CD4-positive, CD25-positive, alpha-beta regulatory T cell (primary cell): ENCODE measurements around the gene CORO1C. TPM values are rescaled to one million over a fixed set of nuclear protein-coding genes. Genes with fewer than 3 reads are reported as not detected.

Experiments
- ATAC-seq, 2 donors: fragments of 150-1000 bp; cut with Tn5 transposase; one replicate each; pipeline ENCODE4 v1.10.0; 2021; ENCODE audit warnings: low read depth in 2 of 2, moderate number of reproducible peaks in 2 of 2, moderate library complexity in 1 of 2
- DNase-seq, 3 donors: peaks; one replicate each; pipeline versions ENCODE4 v3.0.0 to v3.0.0-alpha.2; 2012 to 2022; ENCODE audit warnings: mixed read lengths in 1 of 3
- H3K27ac ChIP-seq: one replicate; pipeline ENCODE4 v1.7.0; 2013; ENCODE audit warnings: mild to moderate bottlenecking, low read length; ENCODE audit not compliant: insufficient read depth, poor library complexity, severe bottlenecking
- H3K27me3 ChIP-seq: one replicate; pipeline ENCODE4 v1.7.0; 2013; ENCODE audit warnings: low read length; ENCODE audit not compliant: control insufficient read depth, insufficient read depth
- H3K36me3 ChIP-seq: one replicate; pipeline ENCODE4 v1.7.0; 2013; ENCODE audit warnings: mild to moderate bottlenecking, low read length, moderate library complexity; ENCODE audit not compliant: control insufficient read depth, insufficient read depth
- H3K4me1 ChIP-seq: 2 replicates; pipeline ENCODE4 v1.7.0; 2013; ENCODE audit warnings: mild to moderate bottlenecking, low read length; ENCODE audit not compliant: insufficient read depth, control insufficient read depth, poor library complexity, severe bottlenecking
- H3K4me3 ChIP-seq: one replicate; pipeline ENCODE4 v1.7.0; 2013; ENCODE audit warnings: low read depth, mild to moderate bottlenecking, low read length, moderate library complexity
- H3K9me3 ChIP-seq, 2 experiments: 1 replicate in 1 of 2; 2 replicates in 1 of 2; pipeline ENCODE4 v1.7.0; 2013; ENCODE audit warnings: low read length in 2 of 2, mild to moderate bottlenecking in 1 of 2, moderate library complexity in 1 of 2; ENCODE audit not compliant: control insufficient read depth in 2 of 2
- H3K27ac Mint-ChIP-seq, 3 donors: one replicate each; pipeline ENCODE4 v1.8.0; 2020 to 2022; ENCODE audit warnings: mild to moderate bottlenecking in 3 of 3, mixed read lengths in 3 of 3, moderate library complexity in 2 of 3
- H3K27me3 Mint-ChIP-seq: one replicate; pipeline ENCODE4 v1.8.0; 2022; ENCODE audit warnings: mild to moderate bottlenecking, mixed read lengths
- H3K36me3 Mint-ChIP-seq: one replicate; pipeline ENCODE4 v1.8.0; 2020; ENCODE audit warnings: mixed read lengths
- H3K4me1 Mint-ChIP-seq, 4 donors: one replicate each; pipeline ENCODE4 v1.8.0; 2020 to 2022; ENCODE audit warnings: mixed read lengths in 4 of 4, mild to moderate bottlenecking in 1 of 4
- H3K4me3 Mint-ChIP-seq, 4 donors: one replicate each; pipeline ENCODE4 v1.8.0; 2020 to 2022; ENCODE audit warnings: mild to moderate bottlenecking in 4 of 4, mixed read lengths in 4 of 4, moderate library complexity in 3 of 4
- H3K9me3 Mint-ChIP-seq, 7 donors: one replicate each; pipeline ENCODE4 v1.8.0; 2020 to 2022; ENCODE audit warnings: mixed read lengths in 7 of 7, mild to moderate bottlenecking in 3 of 7, moderate library complexity in 2 of 7
- polyA plus RNA-seq, 4 donors: library from polyadenylated mRNA; unstranded; fragments of 300-500 nt; fragmentation: Illumina TruSeq; gene quantifications; one replicate each; pipeline ENCODE4 v1.2.3, GENCODE V29; 2021
- total RNA-seq: library from RNA; stranded (reverse); gene quantifications from one replicate; pipeline ENCODE4 v1.2.3, GENCODE V29; 2022

CORO1C gene
- total and polyA plus RNA-seq, 5 donors from 2014 or later, result 9.4 to 22.8 (median 21.2) TPM

DNA sequence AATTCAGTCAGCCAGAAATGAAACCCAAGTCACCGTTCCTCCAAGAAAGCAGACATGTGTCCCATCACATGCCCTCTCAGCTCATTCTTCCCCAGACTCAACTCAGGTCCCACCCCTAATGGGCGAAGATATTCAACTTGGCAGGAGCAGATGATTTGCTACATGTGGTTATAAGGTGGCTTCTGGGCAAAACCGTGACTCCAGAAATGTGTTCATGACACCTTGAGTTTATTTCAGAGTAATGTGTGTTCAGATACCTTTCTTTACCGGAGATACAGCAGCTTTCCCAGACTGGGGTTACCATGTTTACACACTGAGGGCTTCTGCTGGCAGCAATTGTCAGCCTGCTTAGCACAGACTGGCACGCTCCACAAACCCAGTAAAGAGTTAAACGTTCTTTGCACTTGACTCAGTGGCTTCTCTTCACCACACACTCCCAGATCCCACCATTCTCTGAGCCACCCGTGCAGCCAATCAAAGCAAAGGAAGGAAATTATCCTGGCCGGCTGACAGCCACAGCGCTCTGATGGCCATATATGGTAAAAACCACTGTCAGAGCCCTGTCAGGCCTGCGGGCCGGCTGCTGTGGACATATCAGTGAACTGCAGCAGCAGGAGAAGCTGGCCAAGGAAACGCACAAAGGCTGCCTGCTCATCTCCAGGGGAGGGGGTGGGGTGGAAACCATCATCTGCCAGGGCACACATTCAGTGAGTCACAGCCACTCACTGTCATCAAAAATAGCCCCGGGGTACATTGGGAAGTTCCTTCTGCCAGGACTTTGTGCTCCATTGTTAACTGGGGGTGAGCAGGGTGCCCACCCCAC is 39.9 kb downstream of the CORO1C start:
- DNase-seq (peak; percentile 39 to 83 (median 44)), ATAC-seq (peak; percentile 85 to 86)
- H3K9me3 Mint-ChIP-seq, result no peaks in the 10 kb centered on the region
- H3K36me3 Mint-ChIP-seq, result peaks cover 3% of the 10 kb centered on the region
- peak overlapping the region; percentile 40 to 89 (median 81) for H3K27ac Mint-ChIP-seq
- H3K4me1 ChIP-seq, result peaks cover 34% of the 10 kb centered on the region
- H3K27ac ChIP-seq, result peak overlapping the region; percentile 66
- no peaks in the 10 kb centered on the region for H3K27me3 ChIP-seq
- no peaks in the 10 kb centered on the region for H3K36me3 ChIP-seq
- H3K4me3 Mint-ChIP-seq, result peak overlapping the region; percentile 58 to 85 (median 80)
- H3K9me3 ChIP-seq, result no peaks in the 10 kb centered on the region
- no peaks in the 10 kb centered on the region for H3K27me3 Mint-ChIP-seq
- peaks cover 23 to 53% (median 43%) of the 10 kb centered on the region in 4 donors for H3K4me1 Mint-ChIP-seq
- peak overlapping the region; percentile 79 for H3K4me3 ChIP-seq

DNA sequence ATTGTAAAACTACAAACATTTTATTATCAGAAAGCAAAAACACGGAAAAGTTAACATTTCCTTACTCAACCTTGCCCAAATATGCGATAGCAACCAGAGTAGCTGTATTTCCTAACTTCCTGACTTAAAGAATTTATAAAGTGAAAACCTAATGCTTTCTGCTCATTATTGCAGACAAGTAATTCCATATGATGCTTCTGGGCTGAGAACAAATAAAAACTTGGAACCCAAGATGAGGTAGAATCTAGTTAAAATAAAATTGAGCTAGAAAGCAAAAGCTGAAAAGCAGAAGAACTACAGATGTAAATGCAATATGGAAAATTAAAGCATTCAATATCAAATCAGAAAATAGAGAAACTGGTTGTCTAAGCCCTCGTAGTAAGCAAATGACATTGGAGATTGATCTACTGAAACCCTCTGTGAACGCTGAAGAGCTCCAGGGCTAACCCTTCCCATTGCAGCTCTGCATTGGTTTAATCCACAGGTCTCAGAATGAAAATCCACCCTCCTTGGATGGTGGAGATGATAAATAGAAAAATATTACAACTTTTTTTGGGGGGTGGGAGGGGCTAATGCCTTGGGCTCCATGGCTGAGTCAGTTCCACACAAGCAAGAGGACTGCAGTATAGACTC is 40.7 kb downstream of the CORO1C start:
- H3K27me3 Mint-ChIP-seq, result no peaks in the 10 kb centered on the region
- H3K36me3 Mint-ChIP-seq, result peaks cover 3% of the 10 kb centered on the region
- H3K4me3 Mint-ChIP-seq, result peak overlapping the region; percentile 58 to 85 (median 80)
- no peaks in the 10 kb centered on the region for H3K36me3 ChIP-seq
- H3K9me3 Mint-ChIP-seq, result no peaks in the 10 kb centered on the region
- no peaks in the 10 kb centered on the region for H3K27me3 ChIP-seq
- H3K27ac Mint-ChIP-seq, result peak overlapping the region; percentile 40 to 89 (median 81)
- no peaks in the 10 kb centered on the region for H3K9me3 ChIP-seq
- H3K4me1 Mint-ChIP-seq, result peaks cover 28 to 59% (median 46%) of the 10 kb centered on the region in 4 donors
- no peak for DNase-seq
- peaks cover 39% of the 10 kb centered on the region for H3K4me1 ChIP-seq
- peak overlapping the region; percentile 66 for H3K27ac ChIP-seq
- H3K4me3 ChIP-seq, result peak overlapping the region; percentile 79
- ATAC-seq, result peak in 1 of 2 donors; percentile 33

- Histone ChIP-seq H3K36me3 (no peaks in the 10 kb centered on the region), H3K27ac (peak overlapping the region; percentile 55), H3K27me3 (no peaks in the 10 kb centered on the region), H3K9me3 (no peaks in the 10 kb centered on the region), H3K4me3 (peak overlapping the region; percentile 79), H3K4me1 (peaks cover 39% of the 10 kb centered on the region)
- peaks cover 29 to 64% (median 49%) of the 10 kb centered on the region in 4 donors for H3K4me1 Mint-ChIP-seq
- no peaks in the 10 kb centered on the region for H3K27me3 Mint-ChIP-seq
- H3K4me3 Mint-ChIP-seq, result peak overlapping the region; percentile 58 to 75 (median 61)
- peak overlapping the region in 2 of 3 donors; percentile 81 to 89 for H3K27ac Mint-ChIP-seq
- ATAC-seq, result no peak
- DNase-seq, result no peak
- H3K36me3 Mint-ChIP-seq, result peaks cover 3% of the 10 kb centered on the region
- H3K9me3 Mint-ChIP-seq, result no peaks in the 10 kb centered on the region
These were observed 41.2 kb downstream of the CORO1C start for GRCh38 chr12:108690191-108690518.

- H3K4me1 Mint-ChIP-seq, result peaks cover 29 to 68% (median 51%) of the 10 kb centered on the region in 4 donors
- peaks cover 43% of the 10 kb centered on the region for H3K4me1 ChIP-seq
These were observed 41.8 kb downstream of the CORO1C start for GRCh38 chr12:108689314-108690190.

DNA sequence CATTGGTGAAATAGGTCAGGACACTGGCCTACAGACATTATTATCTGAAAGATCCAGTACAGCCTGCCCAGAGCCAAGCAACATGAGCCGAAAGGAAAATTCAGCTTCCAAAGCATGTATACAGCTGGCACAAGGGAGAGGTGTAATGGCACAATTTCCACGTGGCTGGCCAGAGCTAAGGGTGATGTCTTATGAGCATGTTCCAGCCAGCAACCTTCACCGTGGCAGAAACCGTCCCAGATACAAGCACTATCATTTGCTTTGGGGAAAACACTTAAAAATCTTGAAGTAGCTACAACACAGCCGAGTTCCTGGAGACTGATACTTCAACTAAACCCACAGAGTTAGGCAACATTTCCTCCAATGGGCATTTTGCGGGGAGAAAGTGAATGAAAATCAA is 44.5 kb downstream of the CORO1C start:
- Histone ChIP-seq H3K4me3 (no peak overlapping the region), H3K27ac (no peak overlapping the region), H3K27me3 (no peaks in the 10 kb centered on the region), H3K4me1 (peaks cover 37% of the 10 kb centered on the region), H3K36me3 (no peaks in the 10 kb centered on the region), H3K9me3 (no peaks in the 10 kb centered on the region)
- no peak for DNase-seq
- Mint-ChIP-seq H3K27ac (no peak overlapping the region), H3K4me1 (peaks cover 23 to 54% (median 42%) of the 10 kb centered on the region in 4 donors), H3K9me3 (no peaks in the 10 kb centered on the region), H3K4me3 (no peak overlapping the region), H3K36me3 (peaks cover 3% of the 10 kb centered on the region), H3K27me3 (no peaks in the 10 kb centered on the region)
- ATAC-seq, result no peak

More at GRCh38 chr12:108689314-108690190, 41.8 kb downstream of the CORO1C start:
- Histone ChIP-seq H3K27me3 (no peaks in the 10 kb centered on the region), H3K27ac (peak overlapping the region; percentile 55), H3K9me3 (no peaks in the 10 kb centered on the region), H3K4me3 (peak overlapping the region; percentile 79), H3K36me3 (no peaks in the 10 kb centered on the region)
- DNase-seq, result peak in 2 of 3 donors; percentile 23 to 27
- peaks cover 3% of the 10 kb centered on the region for H3K36me3 Mint-ChIP-seq
- peak overlapping the region; percentile 70 to 89 (median 81) for H3K27ac Mint-ChIP-seq
- peak overlapping the region; percentile 58 to 75 (median 61) for H3K4me3 Mint-ChIP-seq
- no peaks in the 10 kb centered on the region for H3K27me3 Mint-ChIP-seq
- peak; percentile 17 to 21 for ATAC-seq
- H3K9me3 Mint-ChIP-seq, result no peaks in the 10 kb centered on the region

DNA sequence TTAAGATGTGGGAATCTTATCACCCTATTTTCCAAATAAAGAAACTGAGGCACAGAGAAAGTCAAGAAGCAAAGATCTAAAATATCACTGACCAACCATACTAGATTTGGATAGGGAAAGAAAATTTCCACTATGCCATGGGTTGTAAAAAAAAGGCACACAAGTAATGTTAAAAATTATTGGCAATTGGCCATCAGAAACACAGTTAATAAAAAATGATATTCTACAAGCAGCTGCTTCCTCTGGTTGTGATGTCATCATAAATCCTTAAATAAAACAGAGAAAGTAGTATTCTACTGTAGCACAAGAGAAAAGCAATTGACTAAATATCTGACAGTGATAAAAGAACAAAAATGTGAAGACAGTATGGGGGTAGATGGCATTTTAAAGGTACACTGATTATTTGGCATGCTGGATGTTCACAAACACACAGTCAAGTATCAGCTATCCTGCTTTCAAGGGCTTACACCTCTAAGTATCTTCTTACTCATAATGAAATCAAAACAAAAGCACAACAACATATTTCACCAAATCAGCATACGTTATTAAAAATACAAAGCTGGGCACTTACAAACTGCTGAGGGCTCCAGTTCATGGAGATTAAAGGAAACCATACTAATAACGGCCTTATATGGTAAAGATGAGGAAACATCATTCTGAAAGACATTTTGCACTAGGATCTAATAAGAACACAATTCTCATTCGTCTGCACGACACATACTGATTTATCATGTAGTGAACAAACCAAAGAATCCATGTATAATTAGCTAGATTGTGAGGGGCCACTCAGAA is 45.7 kb downstream of the CORO1C start:
- Mint-ChIP-seq H3K9me3 (no peaks in the 10 kb centered on the region), H3K4me1 (peaks cover 21 to 43% (median 32%) of the 10 kb centered on the region in 4 donors)
- H3K27ac ChIP-seq, result peak overlapping the region; percentile 24

More for the DNA sequence above, 45.7 kb downstream of the CORO1C start:
- Mint-ChIP-seq H3K36me3 (no peaks in the 10 kb centered on the region), H3K27ac (peak overlapping the region in 2 of 3 donors; percentile 34 to 75), H3K4me3 (peak overlapping the region in 1 of 4 donors; percentile 49), H3K27me3 (no peaks in the 10 kb centered on the region)
- H3K36me3 ChIP-seq, result no peaks in the 10 kb centered on the region
- H3K4me3 ChIP-seq, result peak overlapping the region; percentile 23
- H3K27me3 ChIP-seq, result no peaks in the 10 kb centered on the region
- peaks cover 25% of the 10 kb centered on the region for H3K4me1 ChIP-seq
- H3K9me3 ChIP-seq, result no peaks in the 10 kb centered on the region
- ATAC-seq (no peak), DNase-seq (peak in 1 of 3 donors; percentile 34)
